Tibial nerve (tissue), 4 donors: ENCODE measurements around the gene WDR1. TPM values are rescaled to one million over a fixed set of nuclear protein-coding genes. Genes with fewer than 3 reads are reported as not detected.

Experiments used
- DNase-seq, 2 donors: peaks; one replicate each; pipeline ENCODE4 v3.0.0-alpha.2; 2019; ENCODE audit warnings: low spot score in 2 of 2
- H3K27ac ChIP-seq, 4 donors: fragments of 200-600 bp; sonication (generic) in 3 of 4; one replicate each; pipeline ENCODE4 v1.5.1; 2017 to 2019; ENCODE audit warnings: mild to moderate bottlenecking in 1 of 4
- H3K27me3 ChIP-seq, 2 donors: fragments of 200-600 bp; sonication (generic) in 1 of 2; one replicate each; pipeline versions ENCODE4 v1.5.1 to v1.6.0; 2017 to 2019
- H3K36me3 ChIP-seq, 3 donors: fragments of 200-600 bp; sonication (generic); one replicate each; pipeline ENCODE4 v1.5.1; 2018 to 2019
- H3K4me1 ChIP-seq, 4 donors: fragments of 200-600 bp; sonication (generic) in 3 of 4; one replicate each; pipeline ENCODE4 v1.5.1; 2017 to 2019
- H3K4me3 ChIP-seq, 4 donors: fragments of 200-600 bp; sonication (generic) in 3 of 4; one replicate each; pipeline ENCODE4 v1.5.1; 2017 to 2019; ENCODE audit warnings: mild to moderate bottlenecking in 1 of 4, moderate library complexity in 1 of 4
- H3K9me3 ChIP-seq, 4 donors: fragments of 200-600 bp; sonication (generic) in 3 of 4; one replicate each; pipeline ENCODE4 v1.5.1; 2017 to 2019
- CTCF ChIP-seq, 5 experiments: fragments of 200-600 bp in 3 of 5; fragments of 450-650 bp in 2 of 5; sonication (generic) in 3 of 5; IDR thresholded peaks; one replicate each; pipeline ENCODE4 v1.5.1; 2016 to 2019; ENCODE audit warnings: antibody characterized with exemption in 5 of 5, mild to moderate bottlenecking in 3 of 5, moderate library complexity in 2 of 5
- EP300 ChIP-seq, 2 donors: sonication (generic); formaldehyde crosslinking; IDR thresholded peaks; one replicate each; pipeline ENCODE4 v1.6.1; 2017; ENCODE audit warnings: antibody characterized with exemption in 2 of 2, mild to moderate bottlenecking in 1 of 2
- POLR2A ChIP-seq, 2 donors: fragments of 450-650 bp; IDR thresholded peaks; one replicate each; pipeline ENCODE4 v1.6.1; 2017; ENCODE audit warnings: antibody characterized with exemption in 2 of 2, mild to moderate bottlenecking in 2 of 2, moderate library complexity in 2 of 2
- WGBS, 2 donors: methylation state at CpG; one replicate each; pipeline ENCODE4 v1.1.5; 2018; 5-methylcytosine and 5-hydroxymethylcytosine counted together
- total RNA-seq, 4 donors: library from RNA; depleted of rRNA; stranded (reverse); fragments of >200 nt; gene quantifications; one replicate each; pipeline ENCODE4 v1.1.0, GENCODE V29; 2016

The WDR1 gene
- total RNA-seq, 4 donors from 2014 or later: 142 to 204 (median 148) TPM

- H3K4me1 ChIP-seq: peaks cover 0 to 18% (median 0%) of the 10 kb centered on the region in 4 donors
- H3K9me3 ChIP-seq: no peaks in the 10 kb centered on the region
- peak overlapping the region in 2 of 4 donors; percentile 30 to 32 for H3K27ac ChIP-seq
Observed at GRCh38 chr4:10080589-10081217, 35.9 kb downstream of the WDR1 start.

GRCh38 chr4:10079912-10080588 is 36.5 kb downstream of the WDR1 start:
- Histone ChIP-seq H3K9me3 (no peaks in the 10 kb centered on the region), H3K36me3 (peaks cover 8 to 100% (median 90%) of the 10 kb centered on the region in 3 donors), H3K27ac (peak overlapping the region in 2 of 4 donors; percentile 30 to 32), H3K27me3 (no peaks in the 10 kb centered on the region), H3K4me1 (peaks cover 0 to 18% (median 0%) of the 10 kb centered on the region in 4 donors), H3K4me3 (no peak overlapping the region)
- no peak for DNase-seq
- 66 to 76% methylated on average over 6 to 8 of the region's 8 CpGs for WGBS, 2 donors
- TF ChIP-seq CTCF (IDR thresholded peaks at IDR 0.05): no peak
- no peak for TF ChIP-seq EP300 (IDR thresholded peaks at IDR 0.05)
- TF ChIP-seq POLR2A (IDR thresholded peaks at IDR 0.05): no peak

More at GRCh38 chr4:10080589-10081217, 35.9 kb downstream of the WDR1 start:
- Histone ChIP-seq H3K4me3 (no peak overlapping the region), H3K27me3 (no peaks in the 10 kb centered on the region), H3K36me3 (peaks cover 8 to 100% (median 86%) of the 10 kb centered on the region in 3 donors)
- TF ChIP-seq EP300 (IDR thresholded peaks at IDR 0.05): no peak
- TF ChIP-seq CTCF (IDR thresholded peaks at IDR 0.05): no peak
- TF ChIP-seq POLR2A (IDR thresholded peaks at IDR 0.05): no peak
- WGBS, 2 donors: 75 to 76% methylated on average over 10 of the region's 10 CpGs
- peak in 1 of 2 donors; percentile 1 for DNase-seq

GRCh38 chr4:10079256-10079655 is 37.3 kb downstream of the WDR1 start:
- Histone ChIP-seq H3K4me1 (peaks cover 0 to 18% (median 0%) of the 10 kb centered on the region in 4 donors), H3K27ac (no peak overlapping the region), H3K9me3 (no peaks in the 10 kb centered on the region), H3K4me3 (no peak overlapping the region), H3K27me3 (no peaks in the 10 kb centered on the region), H3K36me3 (peaks cover 8 to 100% (median 88%) of the 10 kb centered on the region in 3 donors)
- 81 to 88% methylated on average over 15 of the region's 15 CpGs for WGBS, 2 donors
- no peak for DNase-seq
- TF ChIP-seq POLR2A (IDR thresholded peaks at IDR 0.05) (no peak), CTCF (IDR thresholded peaks at IDR 0.05) (no peak)

- 87 to 90% methylated on average over 19 to 26 of the region's 26 CpGs for WGBS, 2 donors
- Histone ChIP-seq H3K9me3 (no peaks in the 10 kb centered on the region), H3K27ac (peak overlapping the region in 1 of 4 donors; percentile 38), H3K4me3 (no peak overlapping the region), H3K4me1 (peaks cover 0 to 18% (median 0%) of the 10 kb centered on the region in 4 donors), H3K36me3 (peaks cover 8 to 100% (median 84%) of the 10 kb centered on the region in 3 donors), H3K27me3 (no peaks in the 10 kb centered on the region)
- DNase-seq: no peak
- no peak for TF ChIP-seq POLR2A (IDR thresholded peaks at IDR 0.05)
Observed at GRCh38 chr4:10078481-10079233, 37.9 kb downstream of the WDR1 start.

GRCh38 chr4:10077483-10078335 is 38.9 kb downstream of the WDR1 start:
- TF ChIP-seq CTCF (IDR thresholded peaks at IDR 0.05): no peak
- TF ChIP-seq EP300 (IDR thresholded peaks at IDR 0.05): peak in 1 of 2 donors; percentile 23
- peaks cover 0 to 18% (median 0%) of the 10 kb centered on the region in 4 donors for H3K4me1 ChIP-seq
- H3K27me3 ChIP-seq: no peaks in the 10 kb centered on the region
- no peak overlapping the region for H3K4me3 ChIP-seq
- no peak for DNase-seq
- 84 to 86% methylated on average over 35 to 38 of the region's 38 CpGs for WGBS, 2 donors
- peak overlapping the region in 1 of 4 donors; percentile 38 for H3K27ac ChIP-seq
- H3K9me3 ChIP-seq: no peaks in the 10 kb centered on the region
- H3K36me3 ChIP-seq: peaks cover 8 to 96% (median 75%) of the 10 kb centered on the region in 3 donors
